ENCODE data around the gene BTN2A1.
A peak's percentile ranks its signal among the peaks of the same experiment; 100 is the strongest.
"Not testable (repeated sequence)": the region's sequence is repeated elsewhere in the genome, so short reads cannot be mapped to it uniquely, and the experiment has no call there.

Gene BTN2A1

DNA sequence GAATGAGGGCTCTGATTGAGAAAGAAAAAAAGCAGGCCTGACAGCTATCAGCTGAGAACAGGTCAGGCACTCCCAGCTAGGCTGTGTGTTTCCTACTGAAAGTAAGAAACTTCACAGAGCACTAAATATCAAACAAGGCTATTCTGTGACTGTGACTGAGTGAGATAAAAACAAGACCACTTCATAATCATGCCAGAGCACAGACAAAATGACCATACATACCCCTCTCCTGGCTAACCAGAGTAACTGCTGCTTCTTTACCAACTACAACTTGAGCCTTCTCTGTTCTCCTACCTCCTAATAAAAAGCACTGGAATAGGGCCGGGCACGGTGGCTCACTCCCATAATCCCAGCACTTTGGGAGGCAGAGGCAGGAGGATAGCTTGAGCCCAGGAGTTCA lies 35.5 kb downstream of the BTN2A1 start:
- peak; percentile 11 for DNase-seq (ENCODE audit: low spot score)

DNA sequence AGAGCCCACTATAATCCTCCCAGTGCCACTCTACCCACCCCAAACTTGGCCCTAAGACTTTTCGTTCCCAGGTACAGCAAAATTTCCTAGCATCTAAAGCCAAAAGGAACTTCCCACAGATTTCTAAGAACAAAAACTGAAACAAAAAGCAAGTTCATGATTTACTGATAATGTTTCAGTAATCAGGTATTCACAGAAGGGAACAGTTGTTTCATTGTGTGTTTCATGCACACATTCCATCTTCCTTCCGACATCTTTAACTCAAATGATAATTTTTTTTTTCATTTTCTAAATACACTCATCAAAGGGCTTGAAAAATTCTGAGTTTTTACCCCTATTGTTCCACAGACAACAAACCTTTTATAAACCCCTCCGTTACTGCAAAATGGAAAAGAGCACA lies 36.4 kb downstream of the BTN2A1 start:
- no peak for DNase-seq (ENCODE audit: low spot score)

DNA sequence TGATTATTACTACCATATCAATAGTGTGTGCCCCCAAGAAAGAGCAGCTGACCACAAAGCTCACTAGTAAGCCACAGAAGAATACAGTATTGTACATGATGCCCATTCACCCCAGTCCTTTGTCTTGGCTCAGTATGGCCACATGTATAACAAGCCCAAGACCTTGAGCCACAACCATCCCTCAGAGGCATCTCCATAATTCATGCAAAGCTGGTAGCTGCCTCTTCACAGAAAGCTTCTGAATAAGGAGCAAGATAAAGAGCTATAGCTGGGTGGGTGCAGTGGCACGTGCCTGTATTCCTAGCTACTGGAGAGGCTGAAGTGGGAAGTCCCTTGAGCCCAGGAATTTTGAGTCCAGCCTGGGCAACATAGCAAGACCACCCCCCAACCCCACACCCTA lies 37.5 kb downstream of the BTN2A1 start:
- DNase-seq (ENCODE audit: low spot score), result no peak

DNA sequence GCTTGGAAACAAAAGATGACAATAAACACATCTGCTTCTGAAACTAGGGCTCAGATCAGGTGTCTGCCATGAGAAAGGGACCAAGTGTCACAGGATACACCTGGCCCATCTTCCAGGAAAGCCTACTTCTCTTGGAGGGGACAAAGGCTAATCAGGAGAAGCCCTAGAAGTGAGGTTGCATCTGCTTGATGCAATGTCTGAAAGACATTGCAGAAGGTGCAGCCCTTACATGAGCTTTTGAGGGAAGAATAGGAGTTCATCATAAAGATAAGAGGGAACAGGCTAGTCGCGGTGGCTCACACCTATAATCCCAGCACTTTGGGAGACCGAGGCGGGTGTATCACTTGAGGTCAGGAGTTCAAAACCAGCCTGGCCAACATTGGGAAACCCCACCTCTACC lies 39.9 kb downstream of the BTN2A1 start:
- no peak for DNase-seq (ENCODE audit: low spot score)

DNA sequence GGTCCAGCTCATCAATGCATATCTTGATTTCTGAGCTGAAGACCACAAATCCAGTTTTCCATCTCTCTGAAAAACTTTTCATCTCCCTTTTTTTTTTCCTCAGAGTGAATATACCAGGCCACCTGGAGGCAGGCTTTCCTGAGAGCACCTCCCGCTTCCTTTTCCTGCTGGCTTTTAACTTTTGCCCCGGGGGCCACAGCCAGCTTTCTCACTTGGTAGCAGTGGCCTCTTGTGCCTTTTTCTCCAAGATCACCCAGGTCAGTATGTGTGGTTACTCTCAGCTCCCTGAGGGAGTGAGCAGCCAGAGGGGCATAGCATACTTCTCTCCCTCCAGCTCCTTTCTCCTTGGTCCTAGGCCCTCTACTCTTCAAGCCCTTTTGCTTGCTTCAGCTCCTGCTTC lies 42.3 kb downstream of the BTN2A1 start, which contains the start of gene BTN1A1:
Gene BTN1A1, plus strand, starts transcription at position 202 of the 400 bp plus-strand sequence. CDS start 984 bp downstream, outside the sequence.
- no peak for DNase-seq (ENCODE audit: low spot score)

DNA sequence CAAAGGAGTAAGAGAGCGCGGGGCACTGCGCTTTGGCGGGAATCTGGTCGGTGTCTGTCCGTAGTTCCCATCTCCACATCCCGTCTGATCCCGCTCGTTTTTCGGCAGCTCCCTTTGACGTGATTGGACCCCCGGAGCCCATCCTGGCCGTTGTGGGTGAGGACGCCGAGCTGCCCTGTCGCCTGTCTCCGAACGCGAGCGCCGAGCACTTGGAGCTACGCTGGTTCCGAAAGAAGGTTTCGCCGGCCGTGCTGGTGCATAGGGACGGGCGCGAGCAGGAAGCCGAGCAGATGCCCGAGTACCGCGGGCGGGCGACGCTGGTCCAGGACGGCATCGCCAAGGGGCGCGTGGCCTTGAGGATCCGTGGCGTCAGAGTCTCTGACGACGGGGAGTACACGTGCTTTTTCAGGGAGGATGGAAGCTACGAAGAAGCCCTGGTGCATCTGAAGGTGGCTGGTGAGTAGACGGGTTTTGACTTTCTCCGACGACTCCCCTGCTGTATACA lies 43.8 kb downstream of the BTN2A1 start:
- DNase-seq (ENCODE audit: low spot score), result peak; percentile 33

DNA sequence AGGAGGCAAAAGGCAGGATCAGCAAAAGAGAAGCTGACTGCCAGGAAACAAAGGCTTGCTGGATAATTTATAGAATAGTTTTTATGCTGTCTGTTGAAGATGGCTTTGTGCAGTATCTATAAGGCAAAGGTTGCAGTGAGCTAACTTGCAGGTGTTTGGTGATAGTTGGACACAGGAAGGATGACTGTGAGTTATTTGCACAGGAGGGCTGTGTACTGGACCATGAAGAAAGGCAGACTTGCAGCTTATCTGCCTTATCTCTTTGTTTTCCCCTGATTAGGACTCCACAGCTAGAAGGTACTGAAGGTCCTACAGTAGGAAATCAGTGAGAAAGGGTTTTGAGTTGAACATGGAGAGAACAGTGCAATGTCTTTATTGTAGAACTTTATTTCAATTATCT lies 44.4 kb downstream of the BTN2A1 start:
- no peak for DNase-seq (ENCODE audit: low spot score)

DNA sequence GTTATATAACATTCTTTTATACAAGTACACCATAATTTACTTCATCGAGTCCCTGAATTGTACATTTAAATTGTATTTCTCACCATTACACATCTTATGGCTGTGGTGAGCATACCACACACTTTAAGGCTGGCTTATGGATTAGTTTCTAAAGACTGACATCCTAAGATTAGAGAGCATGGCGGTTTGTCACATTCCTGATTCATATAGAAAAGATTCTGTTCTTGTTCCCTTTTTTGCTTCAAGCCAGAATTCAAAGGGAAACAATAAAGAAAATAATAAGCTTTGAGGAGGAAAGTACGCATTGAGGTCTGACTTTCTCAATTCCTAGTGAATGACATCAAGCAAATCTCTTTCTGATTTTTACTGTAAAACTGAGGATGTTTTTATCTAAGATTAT lies 44.9 kb downstream of the BTN2A1 start:
- no peak for DNase-seq (ENCODE audit: low spot score)

DNA sequence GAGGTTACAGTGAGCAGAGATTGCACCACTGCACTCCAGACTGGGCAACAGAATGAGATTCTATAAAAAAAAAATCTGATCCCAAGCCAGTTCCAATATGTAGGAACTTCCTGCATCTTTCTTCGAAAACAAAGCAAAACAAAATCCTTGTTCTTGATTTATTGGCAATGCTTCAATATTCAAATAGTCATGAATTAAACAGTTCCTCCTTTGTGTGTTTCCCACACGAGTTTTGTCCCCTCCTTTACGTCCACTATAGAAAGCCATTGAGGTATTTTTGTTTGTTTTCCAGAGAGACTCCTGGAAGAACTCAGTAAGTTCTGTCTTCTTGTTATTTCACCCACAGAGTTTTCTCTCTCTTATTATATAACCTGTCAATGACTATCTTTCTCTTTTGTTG lies 49.9 kb downstream of the BTN2A1 start:
- no peak for DNase-seq (ENCODE audit: low spot score)

DNA sequence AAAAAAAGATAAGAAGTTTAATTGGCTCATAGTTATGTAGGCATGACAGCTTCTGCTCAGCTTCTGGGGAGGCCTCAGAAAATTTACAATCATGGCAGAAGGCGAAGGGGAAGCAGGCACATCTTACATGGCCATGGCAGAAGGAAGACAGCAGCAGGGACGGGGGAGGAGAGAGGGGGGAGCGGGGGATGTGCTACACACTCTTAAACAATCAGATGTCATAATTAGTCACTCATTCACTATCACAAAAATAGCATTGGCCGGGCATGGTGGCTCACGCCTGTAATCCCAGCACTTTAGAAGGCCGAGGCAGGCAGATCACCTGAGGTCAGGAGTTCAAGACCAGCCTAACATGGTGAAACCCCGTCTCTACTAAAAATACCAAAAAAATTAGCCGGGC lies 53.3 kb downstream of the BTN2A1 start:
- not testable (repeated sequence) for DNase-seq (ENCODE audit: low spot score)

DNA sequence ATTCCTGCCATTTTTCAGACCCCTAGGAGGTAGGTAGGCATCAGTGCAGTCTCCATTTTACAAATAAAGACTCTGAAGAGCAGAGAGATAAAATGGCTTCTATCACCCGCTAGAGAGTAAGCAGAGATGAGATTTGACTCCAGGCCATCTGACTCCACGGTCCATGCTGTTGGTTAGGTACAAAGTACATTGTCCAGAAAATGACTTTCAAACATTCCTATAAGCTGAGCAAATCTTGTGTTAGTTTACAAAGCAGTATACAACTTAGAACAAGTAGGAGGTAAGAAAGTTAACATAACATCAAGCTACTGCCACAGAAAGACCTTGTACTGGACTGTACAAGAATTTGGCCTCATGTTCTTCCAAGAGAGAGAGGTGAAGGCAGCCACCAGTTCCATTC lies 57.2 kb downstream of the BTN2A1 start:
- no peak for DNase-seq (ENCODE audit: low spot score)

DNA sequence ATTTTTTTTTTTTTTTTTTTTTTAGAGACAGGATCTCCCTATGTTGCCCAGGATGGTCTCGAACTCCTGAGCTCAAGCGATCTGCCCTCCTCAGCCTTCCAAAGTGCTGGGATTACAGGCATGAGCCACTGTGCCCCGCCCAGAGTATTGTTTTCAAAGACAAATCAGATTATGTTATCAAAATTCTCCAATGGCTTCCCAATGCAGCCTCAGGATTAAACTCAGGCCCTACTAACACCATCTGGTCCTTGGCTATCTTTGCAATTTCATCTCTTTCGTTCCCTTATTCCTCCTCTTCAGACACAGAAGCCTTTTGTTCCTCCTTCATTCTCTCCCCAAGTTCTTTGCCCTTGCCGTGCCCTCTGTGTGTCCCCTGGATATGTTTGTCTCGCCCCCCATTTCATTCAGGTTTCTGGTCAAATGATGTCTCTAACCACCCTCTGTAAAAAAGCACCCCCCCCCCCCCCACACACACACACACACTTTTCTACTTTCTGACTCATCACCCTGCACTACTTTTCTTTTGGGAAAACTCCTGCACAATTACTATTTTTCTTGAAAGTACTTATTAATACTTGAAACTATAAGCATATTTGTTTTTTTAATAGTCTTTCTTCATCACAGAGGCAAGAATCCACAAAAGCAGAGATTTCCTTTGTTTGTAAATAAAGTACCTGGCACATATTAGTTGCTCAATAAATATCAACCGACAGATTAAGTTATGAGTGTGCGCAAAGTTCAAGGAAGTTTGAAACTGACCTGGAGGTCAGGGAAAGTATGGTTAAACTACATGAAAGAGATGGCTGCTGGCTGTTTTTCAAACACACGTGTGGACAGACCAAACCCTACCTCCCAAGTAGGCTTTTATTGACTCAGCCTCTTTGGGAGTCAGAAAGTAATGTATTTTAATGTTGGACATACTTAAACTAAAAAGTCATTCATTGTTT lies 59.0 kb downstream of the BTN2A1 start:
- no peak for DNase-seq (ENCODE audit: low spot score)
